GDM1 (cell line): ENCODE results near the gene FRMD4A.

Experiments
- DNase-seq: peaks from one replicate; lab custom pipeline; 2025; lab: John Stamatoyannopoulos, UW

The FRMD4A gene

DNA sequence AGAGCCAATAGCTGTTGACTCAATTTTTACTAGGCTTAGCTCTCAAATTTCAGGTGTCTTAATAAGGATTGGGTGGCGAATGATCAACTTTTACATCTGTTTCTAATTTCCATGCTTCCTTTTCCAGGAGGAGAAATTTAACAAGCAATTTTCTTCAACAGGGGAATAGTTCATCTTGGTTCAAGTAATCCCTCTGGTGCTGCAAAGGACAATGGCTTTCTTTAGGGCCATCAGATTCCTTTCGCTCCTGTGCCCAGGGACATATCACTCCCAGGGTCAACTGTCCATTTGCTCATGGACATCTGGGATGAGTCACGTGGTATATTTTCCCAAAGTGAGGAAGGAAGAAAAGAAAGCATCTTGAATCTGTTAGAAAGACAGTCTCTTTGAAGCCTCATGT is 313.3 kb downstream of the FRMD4A start:
- no peak for DNase-seq

DNA sequence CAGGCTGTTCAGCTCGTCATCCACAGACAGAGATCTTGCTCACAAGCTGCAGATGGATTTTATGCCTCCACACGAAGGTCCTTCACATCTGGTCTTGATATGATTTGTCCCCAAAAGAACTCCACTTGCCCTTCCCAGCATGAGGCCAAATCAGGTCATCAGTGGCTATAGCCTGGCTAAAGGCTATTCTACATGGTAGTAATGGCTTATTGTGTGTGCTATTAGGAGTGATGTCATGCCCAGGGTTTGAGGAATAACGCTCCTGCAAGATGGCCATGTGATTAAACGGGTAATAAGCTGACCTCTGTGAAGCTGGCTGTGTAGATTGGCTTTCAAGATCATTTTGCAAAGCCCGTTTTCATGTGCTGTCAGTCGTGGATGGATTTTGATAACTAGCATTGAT is 313.8 kb downstream of the FRMD4A start:
- DNase-seq: no peak

DNA sequence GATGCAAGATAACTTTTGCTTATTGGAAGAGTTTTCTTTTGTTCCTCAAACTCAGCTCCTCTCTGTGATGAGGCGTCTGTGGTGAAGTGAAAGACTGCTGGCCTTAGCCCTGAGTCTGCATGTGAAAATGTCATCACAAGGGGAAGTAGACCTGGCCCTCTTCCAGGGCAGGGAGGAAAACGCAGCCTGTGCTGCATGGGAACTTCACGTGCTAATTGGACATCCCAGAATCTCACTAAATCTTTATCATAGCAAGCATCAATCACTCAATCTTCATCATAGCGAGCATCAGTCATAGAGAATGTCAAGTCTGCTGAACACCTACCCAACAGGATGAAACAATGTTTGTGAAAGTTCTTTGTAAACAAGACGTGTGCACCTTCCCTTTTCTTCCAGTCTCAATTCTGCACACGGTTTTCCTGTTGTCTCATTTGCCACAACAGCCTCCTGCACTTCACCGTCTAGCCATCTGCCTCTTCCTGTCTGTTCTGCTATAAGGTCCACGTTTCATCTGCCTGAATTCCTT is 314.6 kb downstream of the FRMD4A start:
- DNase-seq: no peak

DNA sequence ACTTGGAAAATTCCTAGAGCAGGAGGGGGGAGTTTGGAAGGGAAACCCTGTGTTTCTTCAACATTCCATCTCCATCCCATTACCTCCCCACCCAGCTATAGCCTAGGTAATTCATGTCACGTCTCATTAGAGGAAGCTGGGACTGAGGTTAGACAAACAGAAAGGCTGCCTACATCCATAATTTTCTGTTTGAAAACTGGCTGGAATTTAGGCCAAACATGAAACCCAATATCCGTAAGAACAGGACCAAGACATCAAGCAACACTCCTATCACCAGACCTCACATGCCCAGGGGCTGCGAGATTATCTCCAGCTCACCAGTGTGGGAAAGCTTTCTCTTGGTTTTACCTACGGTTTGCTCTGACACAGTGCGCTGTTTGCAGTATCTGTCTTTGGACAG is 316.3 kb downstream of the FRMD4A start:
- DNase-seq: no peak

DNA sequence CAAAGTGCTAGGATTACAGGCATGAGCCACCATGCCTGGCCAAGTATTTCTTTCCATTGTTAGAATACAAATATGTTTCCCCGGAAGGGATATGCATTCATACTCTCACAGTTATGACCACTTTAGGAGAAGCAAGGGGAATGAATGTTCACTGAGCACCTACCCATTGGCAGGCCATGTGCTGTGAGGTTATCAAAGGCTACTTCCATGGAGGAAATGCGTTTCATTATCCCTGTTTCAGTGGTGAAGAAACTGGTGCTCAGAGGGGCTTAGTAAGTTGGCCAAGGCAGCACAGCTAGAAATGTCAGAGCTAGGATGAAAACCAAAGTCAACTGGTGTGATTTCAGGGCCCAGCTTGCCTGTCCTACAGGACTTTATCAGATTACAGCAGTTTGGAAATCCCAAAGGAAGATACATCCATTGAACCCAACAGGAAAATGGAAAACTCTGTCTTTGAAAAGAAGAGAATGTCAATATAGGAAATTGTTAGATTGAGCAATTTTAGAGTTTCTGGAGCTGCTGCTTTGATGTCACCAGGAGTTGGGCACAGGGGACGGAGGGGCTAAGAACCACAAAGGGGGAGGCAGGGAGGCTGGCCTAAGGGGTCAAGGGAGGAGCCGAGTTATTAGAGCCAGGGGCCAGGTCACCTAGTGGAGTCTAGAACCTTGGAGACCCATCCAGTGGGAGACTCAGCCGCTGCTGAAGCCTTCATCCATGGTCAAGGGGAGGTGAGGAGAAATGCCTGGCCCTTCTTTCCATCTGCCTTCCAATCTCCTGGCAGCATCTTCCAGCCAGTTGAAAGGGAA is 319.8 kb downstream of the FRMD4A start:
- no peak for DNase-seq

DNA sequence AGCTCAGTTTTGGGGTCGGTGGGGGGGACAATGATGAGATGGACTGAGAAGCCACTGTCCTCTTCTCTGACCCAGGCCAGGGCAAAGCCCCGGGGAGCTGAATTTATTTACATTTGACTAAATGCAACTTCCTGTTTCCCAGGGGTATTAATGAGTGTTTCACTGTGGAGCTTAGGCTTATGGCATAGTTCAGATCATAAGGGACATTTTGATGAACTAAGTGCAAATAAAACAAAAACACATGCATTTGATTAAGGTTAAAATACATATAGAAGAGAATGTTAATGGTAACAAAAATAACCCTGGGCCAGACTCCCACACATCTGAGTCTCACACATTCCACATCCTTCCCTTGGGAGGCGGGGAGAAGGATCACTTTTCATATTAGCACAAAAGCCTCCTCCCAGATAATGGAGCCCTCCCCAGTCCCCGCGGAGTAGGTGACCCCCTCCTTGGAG is 320.6 kb downstream of the FRMD4A start:
- no peak for DNase-seq

DNA sequence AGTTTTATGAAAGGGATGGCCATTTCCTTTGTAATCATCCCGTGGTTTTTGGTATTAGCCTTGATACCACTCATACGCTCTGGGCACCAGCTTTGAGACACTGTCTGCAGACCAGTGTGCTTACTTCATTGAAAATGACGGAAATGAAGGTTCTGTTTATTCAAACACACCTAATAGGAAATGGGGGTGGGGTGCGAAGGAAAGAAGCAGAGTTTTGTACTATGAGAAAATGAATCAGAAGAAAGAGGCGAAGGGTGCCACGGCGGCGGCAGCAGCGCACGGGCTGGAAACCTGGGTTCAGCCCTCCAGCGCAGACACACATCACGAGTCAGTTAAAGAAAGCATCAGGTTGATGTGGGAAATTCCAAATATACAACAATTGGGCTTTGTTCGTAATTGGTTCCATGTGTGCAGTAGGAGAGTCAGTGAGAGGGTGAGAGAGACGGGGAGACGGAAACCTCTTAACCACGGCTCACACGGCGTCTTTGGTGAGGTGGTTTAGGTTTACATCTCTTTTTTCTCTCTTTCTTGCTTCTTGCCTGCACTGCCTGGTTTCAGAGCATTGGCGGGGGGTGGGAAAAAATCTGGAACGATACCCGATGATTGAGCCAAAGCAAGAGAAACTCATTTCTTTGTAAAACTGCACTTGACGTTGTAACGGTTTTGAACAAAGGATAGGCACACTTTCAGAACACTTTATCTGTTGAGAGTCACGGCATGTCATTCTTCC is 321.2 kb downstream of the FRMD4A start:
- no peak for DNase-seq

DNA sequence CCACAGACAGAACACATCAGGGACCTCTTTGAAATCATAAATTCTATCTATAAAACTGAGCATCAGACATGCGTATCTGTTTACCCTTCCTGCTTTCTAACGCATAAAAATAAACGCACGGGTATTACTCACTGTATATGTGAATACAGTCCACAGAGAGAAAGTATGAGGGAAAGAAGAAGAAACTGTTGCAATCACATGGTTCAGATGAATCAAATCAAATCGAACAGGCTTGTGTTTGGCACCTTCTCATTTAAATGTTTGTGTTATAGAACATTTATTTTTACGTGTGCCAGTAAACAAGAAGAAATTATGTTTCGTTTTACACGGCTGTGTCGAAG is 322.0 kb downstream of the FRMD4A start:
- DNase-seq: no peak

DNA sequence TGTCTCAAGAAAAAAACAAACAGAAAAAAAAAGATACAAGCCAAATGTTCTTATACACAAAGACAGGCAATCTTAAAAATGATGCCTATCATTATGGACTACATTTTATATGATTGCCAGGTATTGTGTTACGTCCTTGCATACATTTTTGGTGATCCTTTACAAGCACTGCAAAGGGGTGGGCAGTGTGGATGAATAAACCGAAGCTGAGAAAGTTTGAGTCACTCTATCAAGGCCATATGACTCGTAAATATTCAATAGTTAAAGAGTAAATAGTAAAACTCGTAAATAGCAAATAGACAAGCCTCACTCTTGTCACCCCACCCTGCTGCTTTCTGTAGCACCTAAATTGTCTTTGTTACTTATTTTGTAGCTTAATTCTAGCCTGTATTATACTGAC is 326.2 kb downstream of the FRMD4A start:
- no peak for DNase-seq

DNA sequence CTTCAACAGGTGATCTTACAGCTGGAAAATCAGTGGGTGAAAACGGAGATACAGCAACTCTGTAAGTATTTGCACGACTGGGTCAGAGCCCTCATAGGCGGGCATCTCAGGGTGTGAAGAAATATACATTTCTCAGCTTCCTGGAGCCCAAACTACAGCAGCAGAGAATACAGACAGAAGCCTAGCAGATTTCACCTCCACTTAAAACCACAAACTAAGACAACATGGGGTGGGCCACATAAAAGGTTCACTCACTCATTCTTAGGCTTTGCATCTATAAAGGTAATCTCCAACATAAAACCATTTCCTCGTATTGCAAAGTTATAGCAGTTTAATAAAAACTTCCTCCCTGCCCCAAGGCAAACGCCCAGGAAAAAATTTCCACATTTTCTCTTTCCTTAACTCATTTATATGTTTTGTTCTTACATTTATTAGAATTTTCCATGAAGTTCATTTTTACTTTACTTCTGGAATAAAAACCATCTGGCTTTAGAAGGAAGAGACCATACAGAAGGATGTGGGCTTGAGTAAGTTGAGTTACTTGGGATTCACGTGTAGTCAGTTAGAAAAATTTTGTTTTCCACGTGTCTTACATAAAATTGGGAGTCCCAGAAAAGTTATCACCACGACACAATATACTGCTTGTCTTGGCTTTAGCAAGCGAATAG is 327.1 kb downstream of the FRMD4A start:
- DNase-seq: no peak

DNA sequence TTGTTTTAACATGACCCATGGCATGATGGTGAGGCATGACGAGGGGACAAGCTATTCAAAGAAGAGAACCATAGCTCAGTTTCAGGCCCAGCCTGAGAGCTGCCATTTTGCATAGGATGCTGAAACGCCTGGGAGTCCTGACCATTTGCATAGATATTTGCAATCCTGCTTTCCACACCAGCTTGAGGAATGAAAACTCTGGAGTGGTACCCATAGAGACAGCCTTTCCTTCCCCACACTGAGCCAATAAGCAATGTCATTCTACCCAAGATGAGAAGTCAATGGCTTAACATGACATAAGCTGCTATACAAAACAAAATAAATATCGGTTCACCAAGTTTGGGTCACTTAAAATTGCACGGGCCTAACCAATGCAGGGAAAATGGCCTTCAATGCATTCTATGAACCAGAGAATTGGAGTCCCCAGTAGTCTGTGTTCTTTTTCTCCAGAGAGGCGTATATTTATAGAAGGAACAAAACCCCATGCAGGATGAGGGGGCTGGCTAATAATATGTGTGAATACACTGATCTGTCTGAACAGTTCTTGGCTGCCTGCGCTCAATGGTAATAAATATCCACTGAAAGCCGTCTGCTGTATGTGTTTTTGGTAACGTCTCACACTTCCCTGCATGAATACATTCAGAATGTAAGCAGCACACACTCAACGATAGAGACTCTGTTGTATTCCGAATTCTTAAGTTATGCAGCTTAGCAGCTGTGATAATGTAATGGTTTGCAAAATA is 329.3 kb downstream of the FRMD4A start:
- DNase-seq: no peak

DNA sequence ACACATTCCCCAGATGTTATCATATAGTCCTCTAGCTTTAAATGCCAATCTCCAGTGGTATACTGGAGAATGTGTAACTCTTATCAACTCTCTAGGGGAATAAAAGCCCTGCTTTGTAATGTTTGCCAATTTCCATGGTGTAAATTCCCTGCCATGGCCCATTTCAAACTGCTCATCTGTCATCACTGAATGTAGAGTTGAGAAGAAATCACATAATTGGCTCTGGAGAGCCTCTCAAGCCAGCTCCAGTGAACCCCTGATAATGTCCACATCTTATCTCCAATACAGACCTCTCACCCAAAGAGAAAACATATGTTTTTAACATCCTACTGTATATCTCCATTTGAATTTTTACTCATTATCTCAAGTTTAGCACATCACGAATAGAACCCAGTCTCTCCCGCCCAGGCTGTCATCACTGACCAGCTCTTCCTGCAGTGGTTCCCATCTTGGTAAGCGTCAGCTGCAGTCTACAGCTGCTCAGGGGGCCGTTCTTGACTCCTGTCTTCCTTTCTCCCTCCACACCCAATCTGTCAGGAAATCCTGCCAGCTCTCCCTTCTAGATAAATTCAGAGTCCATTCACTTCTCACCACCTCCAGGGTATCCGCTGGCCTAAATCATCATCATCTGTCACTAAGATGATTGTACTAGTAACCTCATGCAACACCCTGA is 332.4 kb downstream of the FRMD4A start:
- no peak for DNase-seq

DNA sequence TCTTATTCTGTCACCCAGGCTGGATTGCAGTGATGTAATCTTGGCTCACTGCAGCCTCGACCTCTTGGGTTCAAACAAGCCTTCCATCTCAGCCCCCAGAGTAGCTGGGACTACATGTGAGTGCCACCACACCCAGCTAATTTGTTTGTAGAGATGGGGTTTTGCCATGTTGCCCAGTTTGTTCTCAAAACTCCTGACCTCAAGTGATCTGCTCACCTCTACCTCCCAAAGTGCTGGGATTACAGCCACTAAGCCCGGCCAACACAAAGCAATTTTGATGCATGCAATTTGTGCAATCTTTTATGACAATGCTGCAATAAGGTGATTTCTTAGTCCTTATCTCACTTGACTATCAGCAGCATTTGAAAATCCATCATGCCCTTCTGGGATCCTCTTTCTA is 333.1 kb downstream of the FRMD4A start:
- no peak for DNase-seq

DNA sequence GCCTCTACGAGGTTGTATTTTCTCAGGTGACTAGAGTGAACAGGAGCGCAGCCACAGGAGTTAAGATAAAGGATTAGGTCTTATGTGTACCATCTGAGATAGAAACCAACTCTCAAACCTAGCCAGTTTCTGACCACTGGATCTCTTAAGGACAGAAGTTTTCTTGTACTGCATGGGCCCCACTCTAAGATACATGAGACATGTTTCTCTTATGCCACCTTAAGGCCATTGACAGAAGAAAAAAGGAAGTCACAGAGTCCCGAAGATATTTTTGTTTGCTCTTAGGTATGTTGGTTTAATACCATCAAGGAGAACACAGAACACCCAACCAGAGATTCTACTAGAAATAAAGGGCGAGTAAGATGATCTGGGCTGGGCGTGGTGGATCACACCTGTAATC is 335.8 kb downstream of the FRMD4A start:
- no peak for DNase-seq

DNA sequence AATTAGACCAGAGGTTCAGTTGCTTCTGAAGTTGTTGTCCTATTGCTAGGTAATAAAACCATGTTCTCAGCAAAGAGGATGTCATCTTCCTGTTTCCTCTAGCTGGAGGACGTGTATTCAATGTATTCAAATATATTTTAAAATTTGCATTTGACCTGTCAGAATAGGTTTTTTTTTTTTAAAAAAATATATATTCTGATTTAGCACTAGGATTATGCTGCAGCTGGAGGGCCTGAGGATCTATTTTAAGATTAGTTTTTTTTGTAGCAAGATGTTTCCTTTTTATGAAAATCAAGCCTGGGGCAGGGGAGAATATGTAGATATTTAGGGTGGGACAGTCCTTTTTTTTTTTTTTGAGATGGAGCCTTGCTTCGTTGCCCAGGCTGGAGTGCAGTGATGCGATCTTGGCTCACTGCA is 337.0 kb downstream of the FRMD4A start:
- no peak for DNase-seq

DNA sequence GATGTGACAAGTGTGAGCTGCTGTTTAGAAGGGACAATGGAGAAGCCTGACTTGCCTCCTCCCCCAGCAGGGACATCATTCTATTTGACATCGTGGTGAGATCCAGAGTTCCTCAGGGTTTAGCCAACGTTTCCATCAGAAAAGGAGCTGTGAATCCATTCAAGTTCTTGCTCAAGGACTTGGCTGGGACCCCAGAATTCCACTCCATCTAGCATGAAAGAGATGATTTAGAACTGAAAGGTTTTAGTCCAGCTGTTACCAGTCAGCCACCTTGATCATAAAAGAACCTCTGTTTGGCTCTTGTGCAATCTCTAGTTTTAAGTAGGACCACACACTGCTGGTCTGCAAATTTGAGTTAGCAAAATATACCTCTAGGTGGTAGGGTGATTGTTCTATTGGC is 337.6 kb downstream of the FRMD4A start:
- no peak for DNase-seq

DNA sequence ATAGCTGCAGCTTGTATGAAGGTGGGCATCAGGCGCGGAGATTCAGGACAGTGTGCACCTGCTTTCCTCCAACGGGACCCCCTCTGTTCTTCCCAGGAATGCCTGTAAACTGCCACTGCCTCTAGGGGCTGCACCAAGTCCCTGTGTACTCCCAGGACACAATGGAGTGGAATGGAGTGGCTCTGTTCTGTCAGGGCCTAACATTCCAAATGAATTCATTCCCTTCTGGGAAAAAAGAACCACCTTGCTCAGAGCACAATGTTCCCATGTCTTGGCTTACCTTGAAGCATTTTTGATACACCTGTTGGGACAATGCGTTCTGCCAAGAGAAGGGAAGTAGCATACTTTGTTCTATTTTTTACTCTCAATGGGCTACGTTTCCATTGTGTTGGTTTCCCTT is 339.4 kb downstream of the FRMD4A start:
- no peak for DNase-seq

DNA sequence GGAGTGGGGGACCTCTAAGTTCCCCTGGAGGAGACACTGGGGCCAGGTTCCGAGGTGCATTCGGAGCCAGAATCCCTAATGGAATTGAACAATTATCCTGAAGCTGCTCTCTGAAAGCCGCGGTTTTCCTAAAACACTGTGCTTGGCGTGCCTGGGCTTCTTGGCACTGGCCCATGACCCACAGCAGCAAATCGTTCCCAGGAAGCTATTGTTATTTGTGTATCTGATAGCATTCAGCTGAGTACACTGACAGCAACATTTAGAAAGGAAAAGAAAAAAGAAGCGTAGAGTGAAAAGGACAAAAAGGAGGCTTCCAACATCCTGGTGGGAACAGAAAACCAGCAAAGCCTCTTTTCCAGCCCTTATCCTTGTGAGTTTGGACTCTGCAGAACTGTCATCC is 339.8 kb downstream of the FRMD4A start:
- no peak for DNase-seq

DNA sequence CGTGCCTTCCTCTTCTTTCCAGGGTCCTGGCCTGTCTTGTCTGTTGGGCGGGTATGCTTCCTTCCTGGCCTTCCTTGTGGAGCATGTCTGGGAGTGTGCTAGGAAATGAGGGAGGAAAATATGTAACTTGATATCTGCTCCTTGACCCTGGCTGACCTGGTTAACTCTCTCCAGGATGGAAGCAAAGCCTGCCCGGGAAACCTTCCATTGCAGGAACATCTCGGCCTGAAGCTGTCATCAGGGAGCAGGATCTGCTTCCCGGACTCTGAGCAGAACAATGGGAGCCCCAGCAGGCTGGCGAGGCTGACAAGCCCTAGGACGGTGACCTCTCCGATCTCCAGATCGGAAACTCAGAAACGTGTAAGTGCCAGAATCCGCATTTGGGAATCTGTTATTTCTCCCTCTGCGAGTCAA is 340.3 kb downstream of the FRMD4A start:
- no peak for DNase-seq

DNA sequence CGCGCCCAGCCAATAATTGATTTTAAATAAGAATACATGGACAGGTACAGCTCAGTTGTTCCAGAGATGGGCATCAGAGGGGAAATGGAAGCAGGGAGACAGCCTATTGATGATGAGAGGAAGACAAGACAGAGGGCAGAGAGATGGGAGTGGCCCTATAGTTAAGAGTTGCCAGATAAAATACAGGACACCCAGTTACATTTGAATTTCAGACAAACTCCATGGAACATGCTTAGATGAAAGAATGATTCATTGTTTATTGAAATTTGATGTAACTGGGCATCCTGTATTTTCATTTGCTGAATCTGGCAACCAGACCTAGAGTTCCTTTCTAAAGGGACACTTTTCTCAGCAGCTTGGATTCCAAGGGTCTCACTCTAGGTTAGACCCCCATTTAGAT is 341.1 kb downstream of the FRMD4A start:
- DNase-seq: no peak

DNA sequence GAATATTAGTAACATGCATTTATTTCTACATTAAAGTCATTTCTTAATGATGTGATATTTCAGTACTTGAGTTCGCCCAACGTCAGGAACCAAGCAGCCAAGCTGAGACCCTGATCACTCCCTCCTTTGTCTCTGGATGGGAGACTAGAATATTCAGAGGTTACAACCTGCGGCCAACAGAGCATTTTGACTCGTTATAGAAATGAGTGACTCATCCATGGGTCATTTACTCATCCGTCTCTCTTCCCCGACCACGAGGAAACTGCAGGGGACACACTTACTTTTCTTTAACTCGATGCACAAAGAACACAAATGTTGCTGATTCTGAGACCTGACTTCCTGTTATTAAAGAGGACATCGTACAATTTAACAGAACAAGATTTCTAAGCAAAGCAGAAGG is 343.3 kb downstream of the FRMD4A start:
- no peak for DNase-seq
